CD4-positive, CD25-positive, alpha-beta regulatory T cell (primary cell): Measurements from ENCODE around the gene OTUD4. TPM values are rescaled to one million over a fixed set of nuclear protein-coding genes. Genes with fewer than 3 reads are reported as not detected.
A peak's percentile ranks its signal among the peaks of the same experiment; 100 is the strongest.
"Not testable (repeated sequence)": the region's sequence is repeated elsewhere in the genome, so short reads cannot be mapped to it uniquely, and the experiment has no call there.

ENCODE experiments used
- ATAC-seq, 2 donors: fragments of 150-1000 bp; cut with Tn5 transposase; one replicate each; pipeline ENCODE4 v1.10.0; 2021; ENCODE audit warnings: low read depth in 2 of 2, moderate number of reproducible peaks in 2 of 2, moderate library complexity in 1 of 2
- DNase-seq, 3 donors: peaks; one replicate each; pipeline versions ENCODE4 v3.0.0 to v3.0.0-alpha.2; 2012 to 2022; ENCODE audit warnings: mixed read lengths in 1 of 3
- H3K27ac ChIP-seq: one replicate; pipeline ENCODE4 v1.7.0; 2013; ENCODE audit warnings: mild to moderate bottlenecking, low read length; ENCODE audit not compliant: insufficient read depth, poor library complexity, severe bottlenecking
- H3K27me3 ChIP-seq: one replicate; pipeline ENCODE4 v1.7.0; 2013; ENCODE audit warnings: low read length; ENCODE audit not compliant: control insufficient read depth, insufficient read depth
- H3K36me3 ChIP-seq: one replicate; pipeline ENCODE4 v1.7.0; 2013; ENCODE audit warnings: mild to moderate bottlenecking, low read length, moderate library complexity; ENCODE audit not compliant: control insufficient read depth, insufficient read depth
- H3K4me1 ChIP-seq: 2 replicates; pipeline ENCODE4 v1.7.0; 2013; ENCODE audit warnings: mild to moderate bottlenecking, low read length; ENCODE audit not compliant: insufficient read depth, control insufficient read depth, poor library complexity, severe bottlenecking
- H3K4me3 ChIP-seq: one replicate; pipeline ENCODE4 v1.7.0; 2013; ENCODE audit warnings: low read depth, mild to moderate bottlenecking, low read length, moderate library complexity
- H3K9me3 ChIP-seq, 2 experiments: 1 replicate in 1 of 2; 2 replicates in 1 of 2; pipeline ENCODE4 v1.7.0; 2013; ENCODE audit warnings: low read length in 2 of 2, mild to moderate bottlenecking in 1 of 2, moderate library complexity in 1 of 2; ENCODE audit not compliant: control insufficient read depth in 2 of 2
- H3K27ac Mint-ChIP-seq, 3 donors: one replicate each; pipeline ENCODE4 v1.8.0; 2020 to 2022; ENCODE audit warnings: mild to moderate bottlenecking in 3 of 3, mixed read lengths in 3 of 3, moderate library complexity in 2 of 3
- H3K27me3 Mint-ChIP-seq: one replicate; pipeline ENCODE4 v1.8.0; 2022; ENCODE audit warnings: mild to moderate bottlenecking, mixed read lengths
- H3K36me3 Mint-ChIP-seq: one replicate; pipeline ENCODE4 v1.8.0; 2020; ENCODE audit warnings: mixed read lengths
- H3K4me1 Mint-ChIP-seq, 4 donors: one replicate each; pipeline ENCODE4 v1.8.0; 2020 to 2022; ENCODE audit warnings: mixed read lengths in 4 of 4, mild to moderate bottlenecking in 1 of 4
- H3K4me3 Mint-ChIP-seq, 4 donors: one replicate each; pipeline ENCODE4 v1.8.0; 2020 to 2022; ENCODE audit warnings: mild to moderate bottlenecking in 4 of 4, mixed read lengths in 4 of 4, moderate library complexity in 3 of 4
- H3K9me3 Mint-ChIP-seq, 7 donors: one replicate each; pipeline ENCODE4 v1.8.0; 2020 to 2022; ENCODE audit warnings: mixed read lengths in 7 of 7, mild to moderate bottlenecking in 3 of 7, moderate library complexity in 2 of 7
- polyA plus RNA-seq, 4 donors: library from polyadenylated mRNA; unstranded; fragments of 300-500 nt; fragmentation: Illumina TruSeq; gene quantifications; one replicate each; pipeline ENCODE4 v1.2.3, GENCODE V29; 2021
- total RNA-seq: library from RNA; stranded (reverse); gene quantifications from one replicate; pipeline ENCODE4 v1.2.3, GENCODE V29; 2022

The OTUD4 gene
- total and polyA plus RNA-seq, 5 donors from 2014 or later = 10.6 to 74.9 (median 12.9) TPM

GRCh38 chr4:145186729-145187128 is 6.3 kb upstream of the OTUD4 start:
- no peak overlapping the region for H3K27ac Mint-ChIP-seq
- ATAC-seq = peak in 1 of 2 donors; percentile 28

GRCh38 chr4:145183581-145183980 is 3.2 kb upstream of the OTUD4 start:
- Mint-ChIP-seq H3K27me3 (peaks cover 5% of the 10 kb centered on the region), H3K9me3 (no peaks in the 10 kb centered on the region)
- ATAC-seq = no peak

More at GRCh38 chr4:145186729-145187128, 6.3 kb upstream of the OTUD4 start:
- Histone ChIP-seq H3K9me3 (no peaks in the 10 kb centered on the region), H3K27me3 (no peaks in the 10 kb centered on the region), H3K27ac (no peak overlapping the region), H3K36me3 (no peaks in the 10 kb centered on the region), H3K4me1 (no peaks in the 10 kb centered on the region), H3K4me3 (no peak overlapping the region)
- Mint-ChIP-seq H3K9me3 (peaks cover 0 to 3% (median 0%) of the 10 kb centered on the region in 7 donors), H3K27me3 (peaks cover 5% of the 10 kb centered on the region), H3K4me3 (peak overlapping the region in 1 of 4 donors; percentile 87), H3K4me1 (peaks cover 0 to 5% (median 0%) of the 10 kb centered on the region in 4 donors), H3K36me3 (no peaks in the 10 kb centered on the region)
- DNase-seq = no peak

GRCh38 chr4:145183023-145183422 is 2.6 kb upstream of the OTUD4 start:
- no peaks in the 10 kb centered on the region for H3K36me3 Mint-ChIP-seq
- DNase-seq = no peak
- no peaks in the 10 kb centered on the region for H3K9me3 Mint-ChIP-seq
- Histone ChIP-seq H3K27ac (no peak overlapping the region), H3K36me3 (no peaks in the 10 kb centered on the region), H3K9me3 (no peaks in the 10 kb centered on the region), H3K4me1 (peaks cover 13% of the 10 kb centered on the region), H3K4me3 (no peak overlapping the region), H3K27me3 (no peaks in the 10 kb centered on the region)
- peak overlapping the region in 1 of 4 donors; percentile 63 for H3K4me3 Mint-ChIP-seq
- no peak overlapping the region for H3K27ac Mint-ChIP-seq
- peaks cover 5% of the 10 kb centered on the region for H3K27me3 Mint-ChIP-seq
- peaks cover 9 to 19% (median 15%) of the 10 kb centered on the region in 4 donors for H3K4me1 Mint-ChIP-seq
- no peak for ATAC-seq

More at GRCh38 chr4:145183581-145183980, 3.2 kb upstream of the OTUD4 start:
- DNase-seq = no peak
- H3K36me3 ChIP-seq = no peaks in the 10 kb centered on the region
- H3K27ac ChIP-seq = no peak overlapping the region
- no peaks in the 10 kb centered on the region for H3K27me3 ChIP-seq
- H3K27ac Mint-ChIP-seq = no peak overlapping the region
- peak overlapping the region in 1 of 4 donors; percentile 63 for H3K4me3 Mint-ChIP-seq
- H3K4me1 ChIP-seq = peaks cover 8% of the 10 kb centered on the region
- no peaks in the 10 kb centered on the region for H3K36me3 Mint-ChIP-seq
- H3K9me3 ChIP-seq = no peaks in the 10 kb centered on the region
- peaks cover 5 to 13% (median 10%) of the 10 kb centered on the region in 4 donors for H3K4me1 Mint-ChIP-seq
- no peak overlapping the region for H3K4me3 ChIP-seq

GRCh38 chr4:145182222-145182621 is 1.8 kb upstream of the OTUD4 start:
- Mint-ChIP-seq H3K4me3 (peak overlapping the region; percentile 4 to 74 (median 68)), H3K27ac (peak overlapping the region; percentile 32 to 56 (median 50)), H3K27me3 (peaks cover 4% of the 10 kb centered on the region), H3K4me1 (peaks cover 14 to 27% (median 22%) of the 10 kb centered on the region in 4 donors), H3K9me3 (no peaks in the 10 kb centered on the region), H3K36me3 (no peaks in the 10 kb centered on the region)
- no peak overlapping the region for H3K27ac ChIP-seq
- ATAC-seq = no peak
- peaks cover 21% of the 10 kb centered on the region for H3K4me1 ChIP-seq
- no peaks in the 10 kb centered on the region for H3K27me3 ChIP-seq
- H3K4me3 ChIP-seq = no peak overlapping the region
- H3K9me3 ChIP-seq = no peaks in the 10 kb centered on the region
- no peak for DNase-seq
- H3K36me3 ChIP-seq = no peaks in the 10 kb centered on the region

GRCh38 chr4:145181091-145181501 is 707 bp upstream of the OTUD4 start:
- H3K36me3 ChIP-seq = no peaks in the 10 kb centered on the region
- H3K4me1 ChIP-seq = peaks cover 33% of the 10 kb centered on the region
- DNase-seq = no peak
- Mint-ChIP-seq H3K9me3 (no peaks in the 10 kb centered on the region), H3K27ac (peak overlapping the region; percentile 48 to 96 (median 92)), H3K4me1 (peaks cover 20 to 35% (median 26%) of the 10 kb centered on the region in 4 donors), H3K4me3 (peak overlapping the region; percentile 89 to 97 (median 90)), H3K27me3 (no peaks in the 10 kb centered on the region), H3K36me3 (no peaks in the 10 kb centered on the region)
- no peak for ATAC-seq
- H3K4me3 ChIP-seq = peak overlapping the region; percentile 85
- H3K27me3 ChIP-seq = no peaks in the 10 kb centered on the region
- H3K27ac ChIP-seq = peak overlapping the region; percentile 95
- no peaks in the 10 kb centered on the region for H3K9me3 ChIP-seq

GRCh38 chr4:145179861-145180297 is 510 bp downstream of the OTUD4 start:
- peak overlapping the region; percentile 66 to 96 (median 78) for H3K27ac Mint-ChIP-seq
- peak overlapping the region; percentile 93 to 99 (median 96) for H3K4me3 Mint-ChIP-seq
- H3K36me3 Mint-ChIP-seq, H3K27me3 Mint-ChIP-seq, H3K27me3 ChIP-seq, H3K9me3 Mint-ChIP-seq, H3K4me3 ChIP-seq, H3K36me3 ChIP-seq, H3K9me3 ChIP-seq, DNase-seq: not testable (repeated sequence)
- peak overlapping the region; percentile 95 for H3K27ac ChIP-seq
- H3K4me1 Mint-ChIP-seq = peaks cover 22 to 46% (median 31%) of the 10 kb centered on the region in 4 donors
- H3K4me1 ChIP-seq = peaks cover 35% of the 10 kb centered on the region
- ATAC-seq = peak; percentile 9 to 27

GRCh38 chr4:145179281-145179860 is 1.0 kb downstream of the OTUD4 start:
- peak; percentile 72 to 92 (median 81) for DNase-seq
- peaks cover 35% of the 10 kb centered on the region for H3K4me1 ChIP-seq
- H3K27me3 ChIP-seq = no peaks in the 10 kb centered on the region
- Mint-ChIP-seq H3K4me3 (peak overlapping the region; percentile 93 to 99 (median 96)), H3K27me3 (no peaks in the 10 kb centered on the region), H3K9me3 (no peaks in the 10 kb centered on the region), H3K27ac (peak overlapping the region; percentile 88 to 96 (median 94)), H3K4me1 (peaks cover 27 to 51% (median 36%) of the 10 kb centered on the region in 4 donors), H3K36me3 (peaks cover 7% of the 10 kb centered on the region)
- no peaks in the 10 kb centered on the region for H3K36me3 ChIP-seq
- peak; percentile 37 to 42 for ATAC-seq
- H3K9me3 ChIP-seq = no peaks in the 10 kb centered on the region
- H3K27ac ChIP-seq = peak overlapping the region; percentile 95
- peak overlapping the region; percentile 98 for H3K4me3 ChIP-seq
